Vein endothelial cell (primary cell): ENCODE data around the gene CORIN. TPM values are rescaled to one million over a fixed set of nuclear protein-coding genes. Genes with fewer than 3 reads are reported as not detected.

Source experiments
- small RNA-seq: library from RNA; depleted of rRNA; stranded (forward); fragments of <200 nt; gene quantifications from one replicate; pipeline ENCODE3, GENCODE V24; 2012
- total RNA-seq: library from RNA; depleted of rRNA; stranded (reverse); fragments of >200 nt; gene quantifications from 2 replicates; pipeline ENCODE4 v1.2.3, GENCODE V29; 2012

The CORIN gene
- total RNA-seq, result 0.33 TPM in 1 of 2 replicates, not detected in the other

GRCh38 chr4:47837908-47838294 is at the start of gene CORIN:
Gene CORIN (minus strand): TSS chr4:47838067. CDS start chr4:47837949, 118 bp downstream.

Small RNAs within 50 kb of the gene (small RNA-seq; reads per million reads assigned to genes)
- 0.24 reads per million for gene MIR8053

Other genes starting within 250 kb of the CORIN start
- gene NFXL1, start 76.5 kb upstream of the CORIN start, total RNA-seq, result 6.6 and 10.1 TPM in 2 replicates
- not detected in 2 replicates for gene CNGA1, start 178.6 kb upstream of the CORIN start, total RNA-seq
- gene NIPAL1, start 178.7 kb upstream of the CORIN start, total RNA-seq, result 0.65 and 1.1 TPM in 2 replicates